CD4-positive, alpha-beta memory T cell (primary cell): ENCODE results near the gene POLD4. TPM values are rescaled to one million over a fixed set of nuclear protein-coding genes. Genes with fewer than 3 reads are reported as not detected.

Source experiments
- CTCF ChIA-PET: fragments of 350-600 bp; sonication (Branson Sonifier 250); formaldehyde crosslinking; loops from one replicate; lab custom pipeline; 2021; ENCODE audit warnings: inconsistent platforms; ENCODE audit not compliant: partially characterized antibody; lab: Charles Lee
- POLR2A ChIA-PET: fragments of 350-600 bp; sonication (Branson Sonifier 250); formaldehyde crosslinking; loops from one replicate; lab custom pipeline; 2021; ENCODE audit not compliant: partially characterized antibody; lab: Charles Lee
- DNase-seq, 5 donors: peaks; one replicate each; pipeline versions ENCODE4 v3.0.0 to v3.0.0-alpha.2; 2020 to 2022; ENCODE audit warnings: mixed read lengths in 1 of 5
- H3K27ac ChIP-seq: one replicate; pipeline ENCODE4 v1.7.0; 2013; ENCODE audit warnings: low read depth, low read length
- H3K27me3 ChIP-seq: 2 replicates; pipeline ENCODE4 v1.7.0; 2013; ENCODE audit warnings: mild to moderate bottlenecking, low read length, moderate library complexity; ENCODE audit not compliant: insufficient read depth
- H3K36me3 ChIP-seq: 2 replicates; pipeline ENCODE4 v1.7.0; 2013; ENCODE audit warnings: mild to moderate bottlenecking, low read length, moderate library complexity; ENCODE audit not compliant: insufficient read depth
- H3K4me1 ChIP-seq: 2 replicates; pipeline ENCODE4 v1.7.0; 2013; ENCODE audit warnings: mild to moderate bottlenecking, low read length, moderate library complexity; ENCODE audit not compliant: insufficient read depth
- H3K4me3 ChIP-seq, 2 donors: one replicate each; pipeline ENCODE4 v1.7.0; 2013; ENCODE audit warnings: low read length in 2 of 2, mild to moderate bottlenecking in 1 of 2
- H3K9me3 ChIP-seq, 2 donors: one replicate each; pipeline ENCODE4 v1.7.0; 2013; ENCODE audit warnings: low read length in 2 of 2, control low read depth in 1 of 2; ENCODE audit not compliant: control insufficient read depth in 1 of 2
- H3K27ac Mint-ChIP-seq, 7 donors: one replicate each; pipeline ENCODE4 v1.8.0; 2020 to 2021; ENCODE audit warnings: mixed read lengths in 7 of 7, mild to moderate bottlenecking in 6 of 7, inconsistent platforms in 3 of 7, moderate library complexity in 3 of 7
- H3K27me3 Mint-ChIP-seq, 2 donors: one replicate each; pipeline ENCODE4 v1.8.0; 2020 to 2021; ENCODE audit warnings: mixed read lengths in 2 of 2
- H3K36me3 Mint-ChIP-seq, 2 donors: one replicate each; pipeline ENCODE4 v1.8.0; 2020 to 2021; ENCODE audit warnings: mixed read lengths in 2 of 2, inconsistent platforms in 1 of 2, mild to moderate bottlenecking in 1 of 2
- H3K4me1 Mint-ChIP-seq, 4 donors: one replicate each; pipeline ENCODE4 v1.8.0; 2020 to 2021; ENCODE audit warnings: mixed read lengths in 4 of 4, mild to moderate bottlenecking in 1 of 4
- H3K4me3 Mint-ChIP-seq, 8 donors: one replicate each; pipeline ENCODE4 v1.8.0; 2020 to 2021; ENCODE audit warnings: mixed read lengths in 8 of 8, mild to moderate bottlenecking in 7 of 8, moderate library complexity in 6 of 8, inconsistent platforms in 3 of 8
- H3K9me3 Mint-ChIP-seq, 8 donors: one replicate each; pipeline ENCODE4 v1.8.0; 2020 to 2021; ENCODE audit warnings: mixed read lengths in 8 of 8, mild to moderate bottlenecking in 5 of 8, inconsistent platforms in 3 of 8, moderate library complexity in 1 of 8
- intact Hi-C: fragments of 100-400 bp; cut with micrococcal nuclease; formaldehyde crosslinking; loops from one replicate; pipeline ENCODE4 v1.15.1; 2023
- polyA plus RNA-seq, 2 donors: library from polyadenylated mRNA; unstranded; fragments of 300-500 nt; fragmentation: Illumina TruSeq; gene quantifications; one replicate each; pipeline ENCODE4 v1.2.3, GENCODE V29; 2021
- total RNA-seq, 2 experiments: library from RNA; stranded (reverse); gene quantifications; one replicate each; pipeline ENCODE4 v1.2.3, GENCODE V29; 2021

The POLD4 gene
- total and polyA plus RNA-seq, 4 experiments from 2014 or later = 87.9 to 96.2 (median 92.5) TPM

DNA sequence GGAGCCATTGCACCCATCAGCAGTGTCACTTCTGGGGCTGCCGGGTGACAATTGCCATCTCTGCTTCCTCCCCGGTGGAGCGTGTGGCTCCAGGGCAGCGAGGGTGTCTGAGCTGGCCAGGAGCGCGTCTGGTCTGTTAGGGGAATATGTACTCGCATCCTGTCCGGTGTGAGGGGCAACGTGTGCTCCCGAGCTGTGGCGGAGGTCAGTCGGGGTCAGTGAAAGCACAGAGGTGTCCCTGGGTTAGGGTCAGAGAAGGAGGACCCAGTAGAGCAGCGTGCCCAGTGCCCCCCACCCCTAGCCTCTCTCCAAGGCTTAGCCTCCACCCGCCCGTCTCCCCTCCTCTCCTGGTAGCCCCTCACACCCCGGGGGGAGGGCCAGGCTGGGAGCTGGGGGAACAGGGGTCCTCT lies 18.6 kb upstream of the POLD4 start:
- intact Hi-C loops = loop anchor here (5.0 kb wide), 1 partner anchor 105 kb away; the partner anchor contains the start of gene GRK2
- Histone ChIP-seq H3K27me3 (no peaks in the 10 kb centered on the region), H3K9me3 (no peaks in the 10 kb centered on the region), H3K27ac (peak overlapping the region; percentile 25), H3K4me3 (peak overlapping the region; percentile 11 to 38), H3K36me3 (no peaks in the 10 kb centered on the region), H3K4me1 (peaks cover 68% of the 10 kb centered on the region)
- Mint-ChIP-seq H3K4me1 (peaks cover 47 to 83% (median 58%) of the 10 kb centered on the region in 4 donors), H3K27me3 (peaks cover 4% of the 10 kb centered on the region in 2 donors), H3K4me3 (peak overlapping the region; percentile 84 to 97 (median 90)), H3K27ac (peak overlapping the region; percentile 77 to 94 (median 92)), H3K9me3 (peaks cover 0 to 2% (median 0%) of the 10 kb centered on the region in 8 donors), H3K36me3 (peaks cover 0 to 12% of the 10 kb centered on the region in 2 donors)
- CTCF ChIA-PET = interaction anchor here (1.1 to 24.8 kb wide), 4 partner anchors 10 to 109 kb away, joined by 3 to 1065 read pairs (median 32); partner anchors contain the start of gene POLD4
- POLR2A ChIA-PET = interaction anchor here (0.8 to 19.7 kb wide), 11 partner anchors 9 to 131 kb away, joined by 3 to 449 read pairs (median 5); partner anchors contain the start of genes AIP, POLD4, PPP1CA and RAD9A
- DNase-seq = no peak

DNA sequence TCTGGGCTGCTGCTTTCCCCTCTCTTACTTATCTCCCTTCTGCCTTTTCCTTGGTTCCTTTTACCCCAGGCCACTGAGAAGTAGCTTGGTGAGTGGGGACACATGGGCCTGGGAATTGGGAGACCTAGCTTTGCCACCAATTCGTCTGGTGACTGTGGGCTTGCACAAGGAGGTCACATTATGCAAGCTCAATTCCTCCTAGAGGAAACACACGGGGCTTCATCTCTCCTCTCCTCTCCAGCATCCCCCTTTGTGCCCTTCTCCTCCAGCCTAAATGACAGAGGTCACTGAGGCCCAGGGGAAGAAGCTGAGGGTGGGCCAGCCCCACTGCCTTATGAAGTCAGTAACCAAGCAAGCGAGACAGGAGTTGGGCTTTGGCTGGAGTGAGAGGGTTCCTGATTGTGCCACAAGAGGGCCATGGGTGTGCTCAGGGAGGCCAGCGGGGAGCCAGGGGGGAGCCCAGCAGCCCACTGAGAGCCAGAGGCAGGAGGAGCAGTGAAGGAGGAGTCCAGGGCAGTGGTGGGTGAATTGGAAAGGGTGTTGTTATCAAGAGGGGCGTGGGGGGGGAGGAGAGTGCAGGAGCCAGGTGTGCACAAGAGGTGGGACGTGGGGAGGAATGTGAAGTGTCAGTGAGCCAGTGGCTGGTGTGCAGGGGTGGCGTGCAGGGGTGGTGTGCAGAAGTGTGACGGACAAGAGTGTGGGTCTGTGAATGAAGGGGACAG lies 18.0 kb upstream of the POLD4 start:
- intact Hi-C loops = loop anchor here (5.0 kb wide), 1 partner anchor 104 kb away; the partner anchor contains the start of gene GRK2
- H3K4me1 Mint-ChIP-seq = peaks cover 47 to 77% (median 58%) of the 10 kb centered on the region in 4 donors
- H3K27ac Mint-ChIP-seq = peak overlapping the region; percentile 89 to 94 (median 92)
- H3K27ac ChIP-seq = peak overlapping the region; percentile 25
- DNase-seq = peak in 2 of 5 donors; percentile 37 to 51
- POLR2A ChIA-PET = interaction anchor here (0.9 to 19.7 kb wide), 12 partner anchors 8 to 130 kb away, joined by 3 to 449 read pairs (median 5); partner anchors contain the start of genes AIP, POLD4, PPP1CA and RAD9A
- H3K4me3 Mint-ChIP-seq = peak overlapping the region; percentile 84 to 97 (median 90)
- H3K4me3 ChIP-seq = peak overlapping the region in 1 of 2 donors; percentile 38
- H3K36me3 Mint-ChIP-seq = peaks cover 0 to 12% of the 10 kb centered on the region in 2 donors
- H3K36me3 ChIP-seq = no peaks in the 10 kb centered on the region
- H3K4me1 ChIP-seq = peaks cover 68% of the 10 kb centered on the region
- H3K27me3 Mint-ChIP-seq = peaks cover 4% of the 10 kb centered on the region in 2 donors
- CTCF ChIA-PET = interaction anchor here (0.8 to 24.8 kb wide), 7 partner anchors 10 to 103 kb away, joined by 3 to 1065 read pairs (median 4); partner anchors contain the start of genes POLD4 and RAD9A
- H3K9me3 ChIP-seq = no peaks in the 10 kb centered on the region
- H3K27me3 ChIP-seq = no peaks in the 10 kb centered on the region
- H3K9me3 Mint-ChIP-seq = peaks cover 0 to 2% (median 0%) of the 10 kb centered on the region in 8 donors

DNA sequence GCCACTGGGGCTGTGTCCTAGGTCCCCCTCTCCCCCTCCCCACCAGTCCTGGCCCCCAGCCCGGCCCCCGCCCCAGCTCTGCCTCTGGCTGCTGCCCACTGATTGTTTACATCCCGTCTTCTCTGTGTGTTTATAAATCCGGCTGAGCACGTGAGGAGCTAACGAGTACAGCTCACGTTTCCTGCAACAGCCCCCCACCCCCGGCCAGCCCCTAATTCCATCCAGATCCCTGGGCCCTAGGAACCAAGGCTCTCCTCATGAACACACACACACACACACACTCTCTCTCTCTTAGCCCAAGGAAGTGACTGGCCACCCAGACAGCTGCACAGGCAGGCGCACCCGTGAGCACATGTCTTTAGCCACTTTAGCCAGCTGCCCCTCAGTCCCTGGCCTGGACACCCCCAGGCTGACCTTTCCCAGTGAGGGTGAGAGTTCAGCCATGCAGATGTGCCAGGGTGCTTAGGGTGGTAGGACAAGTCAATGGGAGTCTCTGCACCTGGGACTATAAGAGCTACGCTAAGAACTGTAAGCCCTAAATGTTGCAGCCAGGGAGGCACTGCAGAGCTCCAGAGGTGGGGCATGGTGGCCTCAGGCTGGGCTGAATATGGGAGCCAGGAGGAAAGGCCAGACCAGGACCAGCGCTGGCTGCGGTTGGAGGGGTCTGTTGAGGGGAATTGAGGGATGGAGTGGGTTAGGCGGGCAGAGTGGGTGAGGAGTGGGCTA lies 17.2 kb upstream of the POLD4 start:
- H3K4me1 Mint-ChIP-seq = peaks cover 54 to 77% (median 63%) of the 10 kb centered on the region in 4 donors
- H3K27ac ChIP-seq = peak overlapping the region; percentile 25
- intact Hi-C loops = loop anchor here (5.0 kb wide), 1 partner anchor 103 kb away; the partner anchor contains the start of gene GRK2
- H3K9me3 Mint-ChIP-seq = peaks cover 0 to 2% (median 0%) of the 10 kb centered on the region in 8 donors
- peaks cover 66% of the 10 kb centered on the region for H3K4me1 ChIP-seq
- H3K4me3 Mint-ChIP-seq = peak overlapping the region; percentile 15 to 97 (median 74)
- peaks cover 4 to 12% of the 10 kb centered on the region in 2 donors for H3K36me3 Mint-ChIP-seq
- peaks cover 4% of the 10 kb centered on the region in 2 donors for H3K27me3 Mint-ChIP-seq
- no peaks in the 10 kb centered on the region for H3K36me3 ChIP-seq
- POLR2A ChIA-PET = interaction anchor here (0.9 to 19.7 kb wide), 10 partner anchors 7 to 131 kb away, joined by 3 to 449 read pairs (median 6); partner anchors contain the start of genes POLD4, PPP1CA, RAD9A and SSH3
- peak in 1 of 5 donors; percentile 12 for DNase-seq
- peak overlapping the region in 6 of 7 donors; percentile 68 to 94 (median 83) for H3K27ac Mint-ChIP-seq
- H3K9me3 ChIP-seq = no peaks in the 10 kb centered on the region
- H3K27me3 ChIP-seq = no peaks in the 10 kb centered on the region
- CTCF ChIA-PET = interaction anchor here (0.8 to 24.8 kb wide), 6 partner anchors 11 to 104 kb away, joined by 3 to 1065 read pairs (median 6); partner anchors contain the start of genes POLD4 and RAD9A
- no peak overlapping the region for H3K4me3 ChIP-seq

DNA sequence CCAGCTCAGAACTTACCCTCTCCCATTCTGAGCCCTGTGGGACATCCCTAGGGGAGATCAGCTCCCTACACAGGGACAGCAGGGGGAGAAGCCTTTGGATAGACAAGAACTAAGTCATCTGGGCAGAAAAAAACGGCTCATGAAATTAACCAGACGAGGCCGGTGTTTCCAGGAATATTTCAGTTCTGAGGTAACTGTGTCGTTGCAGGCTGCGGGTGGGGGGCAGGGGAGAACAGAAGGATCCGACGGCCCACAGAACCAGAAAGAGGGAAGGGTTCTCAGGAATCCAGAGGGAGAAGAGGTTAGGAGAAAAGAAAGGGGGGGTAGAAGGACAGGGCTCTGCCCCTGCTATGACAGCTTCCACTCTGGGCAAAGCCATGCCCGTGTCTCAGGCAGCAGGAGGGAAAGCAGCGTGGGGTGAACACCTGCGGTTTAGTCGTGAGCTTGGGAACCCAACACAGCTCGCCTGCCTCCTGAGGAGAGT lies 16.5 kb upstream of the POLD4 start:
- H3K36me3 Mint-ChIP-seq = peaks cover 5 to 12% of the 10 kb centered on the region in 2 donors
- peak overlapping the region in 7 of 8 donors; percentile 21 to 97 (median 41) for H3K4me3 Mint-ChIP-seq
- H3K4me1 Mint-ChIP-seq = peaks cover 59 to 80% (median 68%) of the 10 kb centered on the region in 4 donors
- DNase-seq = no peak
- POLR2A ChIA-PET = interaction anchor here (1.0 to 19.7 kb wide), 9 partner anchors 7 to 130 kb away, joined by 3 to 449 read pairs (median 6); partner anchors contain the start of genes POLD4, PPP1CA, RAD9A and SSH3
- CTCF ChIA-PET = interaction anchor here (0.7 to 24.8 kb wide), 6 partner anchors 12 to 239 kb away, joined by 3 to 1065 read pairs (median 6); partner anchors contain the start of genes POLD4, PPP1CA and RAD9A
- peaks cover 0 to 2% (median 0%) of the 10 kb centered on the region in 8 donors for H3K9me3 Mint-ChIP-seq
- peak overlapping the region; percentile 67 to 94 (median 77) for H3K27ac Mint-ChIP-seq
- Histone ChIP-seq H3K36me3 (no peaks in the 10 kb centered on the region), H3K4me1 (peaks cover 70% of the 10 kb centered on the region), H3K4me3 (no peak overlapping the region), H3K9me3 (no peaks in the 10 kb centered on the region), H3K27me3 (no peaks in the 10 kb centered on the region), H3K27ac (peak overlapping the region; percentile 24)
- intact Hi-C loops = loop anchor here (5.0 kb wide), 1 partner anchor 103 kb away; the partner anchor contains the start of gene GRK2
- peaks cover 4% of the 10 kb centered on the region in 2 donors for H3K27me3 Mint-ChIP-seq

DNA sequence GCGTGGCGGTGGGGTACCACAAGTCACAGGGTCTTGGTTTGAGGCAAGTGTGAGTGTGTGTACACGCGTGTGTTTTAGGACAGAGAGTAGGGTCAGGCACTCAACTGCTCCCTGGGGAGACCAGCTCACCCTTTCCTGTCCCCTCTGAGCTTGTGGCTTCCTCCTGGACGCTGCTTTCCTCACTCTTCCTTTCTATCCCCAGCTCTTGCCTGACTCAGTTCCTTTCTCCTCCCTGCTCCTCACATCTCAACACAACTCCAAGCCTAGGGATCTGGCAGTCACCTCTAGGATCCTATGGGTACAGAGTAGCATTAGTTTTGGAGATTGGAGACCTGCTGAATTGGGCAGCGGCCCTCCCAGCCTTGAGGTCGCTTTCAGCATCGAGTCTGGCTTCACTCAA lies 15.9 kb upstream of the POLD4 start:
- peaks cover 11 to 14% of the 10 kb centered on the region in 2 donors for H3K36me3 Mint-ChIP-seq
- H3K36me3 ChIP-seq = no peaks in the 10 kb centered on the region
- H3K27me3 ChIP-seq = no peaks in the 10 kb centered on the region
- H3K4me3 ChIP-seq = no peak overlapping the region
- H3K4me1 Mint-ChIP-seq = peaks cover 60 to 80% (median 69%) of the 10 kb centered on the region in 4 donors
- peak overlapping the region in 5 of 8 donors; percentile 30 to 97 (median 49) for H3K4me3 Mint-ChIP-seq
- POLR2A ChIA-PET = interaction anchor here (1.0 to 19.7 kb wide), 5 partner anchors 12 to 129 kb away, joined by 3 to 449 read pairs (median 6); partner anchors contain the start of genes POLD4 and RAD9A
- no peaks in the 10 kb centered on the region for H3K9me3 ChIP-seq
- CTCF ChIA-PET = interaction anchor here (0.7 to 24.8 kb wide), 4 partner anchors 12 to 239 kb away, joined by 3 to 1065 read pairs (median 28); partner anchors contain the start of genes POLD4 and PPP1CA
- peak overlapping the region; percentile 23 to 94 (median 88) for H3K27ac Mint-ChIP-seq
- peaks cover 70% of the 10 kb centered on the region for H3K4me1 ChIP-seq
- intact Hi-C loops = no loop called here
- no peak for DNase-seq
- H3K9me3 Mint-ChIP-seq = peaks cover 0 to 2% (median 0%) of the 10 kb centered on the region in 8 donors
- peak overlapping the region; percentile 24 for H3K27ac ChIP-seq
- H3K27me3 Mint-ChIP-seq = peaks cover 4% of the 10 kb centered on the region in 2 donors

DNA sequence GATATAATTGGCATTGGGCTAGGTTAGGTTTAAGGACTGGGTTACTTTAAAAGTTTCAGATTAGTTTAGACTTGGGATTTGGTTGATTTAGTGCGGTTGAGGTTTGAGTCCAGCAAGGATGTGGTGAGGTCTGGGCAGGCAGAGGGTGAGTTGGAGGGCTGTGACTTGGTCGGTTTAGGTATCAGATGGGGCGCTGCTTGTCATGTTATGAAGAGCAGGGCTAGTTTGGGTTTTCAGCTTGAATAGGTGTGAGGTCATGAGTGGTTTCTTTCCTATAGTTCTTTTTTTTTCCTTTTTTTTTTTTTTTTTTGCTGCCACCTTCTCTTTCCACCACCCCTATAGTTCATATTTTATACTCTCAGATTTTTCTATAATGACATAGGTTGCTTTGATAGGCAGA lies 15.3 kb upstream of the POLD4 start:
- POLR2A ChIA-PET = interaction anchor here (2.0 to 19.7 kb wide), 2 partner anchors 14 to 129 kb away, joined by 6 to 449 read pairs; partner anchors contain the start of gene POLD4
- intact Hi-C loops = no loop called here
- Histone ChIP-seq H3K4me1 (peaks cover 71% of the 10 kb centered on the region), H3K9me3 (no peaks in the 10 kb centered on the region), H3K4me3 (no peak overlapping the region), H3K36me3 (no peaks in the 10 kb centered on the region), H3K27me3 (no peaks in the 10 kb centered on the region), H3K27ac (no peak overlapping the region)
- H3K27ac Mint-ChIP-seq = peak overlapping the region in 6 of 7 donors; percentile 24 to 94 (median 90)
- CTCF ChIA-PET = interaction anchor here (4.1 to 24.8 kb wide), 2 partner anchors 11 to 13 kb away, joined by 53 to 1065 read pairs; partner anchors contain the start of gene POLD4
- H3K36me3 Mint-ChIP-seq = peaks cover 11 to 12% of the 10 kb centered on the region in 2 donors
- H3K27me3 Mint-ChIP-seq = peaks cover 0 to 2% of the 10 kb centered on the region in 2 donors
- H3K4me1 Mint-ChIP-seq = peaks cover 61 to 80% (median 71%) of the 10 kb centered on the region in 4 donors
- peak overlapping the region in 7 of 8 donors; percentile 6 to 55 (median 21) for H3K4me3 Mint-ChIP-seq
- DNase-seq = peak in 2 of 5 donors; percentile 29 to 51
- peaks cover 0 to 2% (median 0%) of the 10 kb centered on the region in 8 donors for H3K9me3 Mint-ChIP-seq
